ENCODE data around the gene ADRB2.

- TF ChIP-seq CTCF (IDR thresholded peaks at IDR 0.05) (no peak), POLR2A (IDR thresholded peaks at IDR 0.05) (no peak)
Observed at GRCh38 chr5:148841519-148841918, 15.1 kb downstream of the ADRB2 start.
